ENCODE data around the gene TMEM54.
"Not testable (repeated sequence)": the region's sequence is repeated elsewhere in the genome, so short reads cannot be mapped to it uniquely, and the experiment has no call there.

The TMEM54 gene

DNA sequence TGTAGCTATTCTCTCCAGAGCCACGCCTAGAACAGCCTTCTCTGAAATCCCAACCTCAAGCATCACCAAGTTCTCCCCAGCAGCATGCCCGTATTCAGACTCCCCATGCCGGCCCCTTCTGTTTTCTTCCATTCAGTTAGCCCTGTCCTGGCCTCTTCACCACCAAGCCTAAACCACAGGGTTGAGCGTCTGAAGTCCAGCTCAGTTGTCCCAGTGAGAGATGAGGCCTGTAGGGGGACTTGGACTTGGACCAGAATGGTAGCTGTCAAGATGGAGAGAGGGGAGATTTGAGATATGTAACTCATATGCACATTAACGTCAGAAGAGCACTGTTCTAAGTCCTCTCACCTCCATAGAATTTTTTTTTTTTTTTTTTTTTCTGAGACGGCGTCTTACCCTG lies 5.5 kb upstream of the TMEM54 start:
- TF ChIP-seq, protein P1, sequence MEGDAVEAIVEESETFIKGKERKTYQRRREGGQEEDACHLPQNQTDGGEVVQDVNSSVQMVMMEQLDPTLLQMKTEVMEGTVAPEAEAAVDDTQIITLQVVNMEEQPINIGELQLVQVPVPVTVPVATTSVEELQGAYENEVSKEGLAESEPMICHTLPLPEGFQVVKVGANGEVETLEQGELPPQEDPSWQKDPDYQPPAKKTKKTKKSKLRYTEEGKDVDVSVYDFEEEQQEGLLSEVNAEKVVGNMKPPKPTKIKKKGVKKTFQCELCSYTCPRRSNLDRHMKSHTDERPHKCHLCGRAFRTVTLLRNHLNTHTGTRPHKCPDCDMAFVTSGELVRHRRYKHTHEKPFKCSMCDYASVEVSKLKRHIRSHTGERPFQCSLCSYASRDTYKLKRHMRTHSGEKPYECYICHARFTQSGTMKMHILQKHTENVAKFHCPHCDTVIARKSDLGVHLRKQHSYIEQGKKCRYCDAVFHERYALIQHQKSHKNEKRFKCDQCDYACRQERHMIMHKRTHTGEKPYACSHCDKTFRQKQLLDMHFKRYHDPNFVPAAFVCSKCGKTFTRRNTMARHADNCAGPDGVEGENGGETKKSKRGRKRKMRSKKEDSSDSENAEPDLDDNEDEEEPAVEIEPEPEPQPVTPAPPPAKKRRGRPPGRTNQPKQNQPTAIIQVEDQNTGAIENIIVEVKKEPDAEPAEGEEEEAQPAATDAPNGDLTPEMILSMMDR (IDR thresholded peaks at IDR 0.05; ENCODE audit: low read depth, low read length), result no peak
- no peak for TF ChIP-seq POLR2A (IDR thresholded peaks at IDR 0.05; ENCODE audit: extremely low read depth, insufficient read length)
- H3K4me3 ChIP-seq (ENCODE audit: low read depth, low read length), result no peak overlapping the region
- no peak for DNase-seq (ENCODE audit: low read depth)

- not testable (repeated sequence) for DNase-seq (ENCODE audit: low read depth); H3K4me3 ChIP-seq (ENCODE audit: low read depth, low read length)
Measured at GRCh38 chr1:32905588-32905987, 4.4 kb upstream of the TMEM54 start.

DNA sequence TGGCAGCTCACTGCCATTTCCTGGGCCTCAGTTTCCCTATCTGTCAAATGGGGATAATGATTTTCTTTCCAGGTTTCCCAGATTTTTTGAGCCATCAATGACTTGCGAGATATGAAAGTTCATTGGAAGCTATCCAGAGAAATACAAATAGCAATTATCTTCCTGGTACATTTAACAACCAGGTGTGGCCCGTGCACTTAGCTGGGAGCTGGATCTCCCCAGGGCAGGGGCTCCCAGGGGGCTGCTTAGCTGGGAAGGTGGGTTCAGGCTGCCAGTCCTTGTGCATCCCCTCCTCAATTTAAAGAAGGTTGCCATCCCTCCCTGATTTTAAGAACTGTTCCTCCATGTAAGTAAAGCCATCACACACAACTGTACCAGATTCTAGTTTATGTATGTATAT lies 3.6 kb upstream of the TMEM54 start:
- TF ChIP-seq POLR2A (IDR thresholded peaks at IDR 0.05; ENCODE audit: extremely low read depth, insufficient read length), result no peak
- no peak for TF ChIP-seq MYC (IDR thresholded peaks at IDR 0.05; ENCODE audit: low read depth, low read length)
- TF ChIP-seq, protein P1 (IDR thresholded peaks at IDR 0.05; ENCODE audit: low read depth, low read length), result no peak
- TF ChIP-seq MAX (IDR thresholded peaks at IDR 0.05; ENCODE audit: low read depth, low read length), result no peak
- DNase-seq (ENCODE audit: low read depth), result no peak
- no peak overlapping the region for H3K4me3 ChIP-seq (ENCODE audit: low read depth, low read length)

DNA sequence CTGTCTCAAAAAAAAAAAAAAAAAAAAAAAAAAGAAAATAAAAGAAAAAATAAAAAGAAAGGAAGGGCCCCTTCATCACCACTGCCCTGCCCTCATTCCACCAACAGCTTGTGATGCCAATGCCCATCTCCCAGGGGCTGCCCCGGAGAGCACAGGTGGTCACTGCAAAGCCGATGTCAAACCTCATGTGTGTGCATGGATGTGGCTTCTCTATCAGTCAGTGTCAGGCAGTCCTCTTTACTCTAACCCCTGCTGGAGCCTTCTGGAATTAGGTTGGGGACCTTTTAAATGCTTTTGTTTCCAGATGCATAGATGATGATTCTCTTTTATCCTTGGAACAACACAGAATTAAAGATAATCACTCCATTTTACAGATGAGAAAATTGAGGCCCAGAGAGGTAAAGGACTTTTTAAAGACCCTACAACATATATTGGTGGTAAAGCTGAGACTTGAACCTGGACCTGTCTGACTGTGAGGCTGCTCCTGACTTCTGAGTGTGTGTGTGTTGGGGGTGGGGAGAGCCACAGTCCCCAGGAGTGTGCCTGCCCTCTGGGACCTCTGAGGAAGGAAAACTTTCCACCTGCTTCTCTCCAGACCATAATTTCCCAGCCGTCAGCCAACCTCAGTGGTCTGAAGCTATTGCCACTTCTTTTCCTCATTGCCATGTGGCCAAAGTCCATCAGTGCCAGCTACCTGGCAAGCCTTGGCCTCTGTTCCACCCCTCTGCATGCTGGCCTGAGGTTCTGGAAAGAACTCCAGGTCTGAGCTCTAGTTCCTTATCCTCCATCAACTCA lies 3.0 kb upstream of the TMEM54 start:
- DNase-seq (ENCODE audit: low read depth), result no peak
- no peak for TF ChIP-seq MAX (IDR thresholded peaks at IDR 0.05; ENCODE audit: low read depth, low read length)
- TF ChIP-seq, protein P1 (IDR thresholded peaks at IDR 0.05; ENCODE audit: low read depth, low read length), result no peak
- no peak overlapping the region for H3K4me3 ChIP-seq (ENCODE audit: low read depth, low read length)

DNA sequence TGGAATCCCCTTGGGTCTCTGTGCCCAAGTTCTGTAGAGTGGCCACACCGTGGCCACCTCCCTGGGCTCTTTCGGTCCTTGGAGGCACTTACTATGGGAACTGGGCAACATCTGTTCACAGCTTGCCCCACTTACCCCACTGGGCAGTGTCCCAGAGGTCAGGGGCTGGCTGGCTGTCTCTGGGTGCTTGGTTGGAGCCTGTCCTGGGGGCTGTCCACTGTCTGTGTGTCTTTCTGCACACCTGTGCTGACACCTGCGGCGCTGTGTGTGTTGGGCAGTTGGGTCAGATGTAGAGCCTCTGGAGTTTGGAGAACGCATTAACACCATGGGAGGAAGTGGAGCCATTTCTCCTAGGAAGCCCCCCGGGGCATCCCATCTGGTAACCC lies 1.3 kb upstream of the TMEM54 start:
- no peak for DNase-seq (ENCODE audit: low read depth)
- TF ChIP-seq MYC (IDR thresholded peaks at IDR 0.05; ENCODE audit: low read depth, low read length) (no peak), MAX (IDR thresholded peaks at IDR 0.05; ENCODE audit: low read depth, low read length) (no peak), POLR2A (IDR thresholded peaks at IDR 0.05; ENCODE audit: extremely low read depth, insufficient read length) (no peak)
- TF ChIP-seq, protein P1 (IDR thresholded peaks at IDR 0.05; ENCODE audit: low read depth, low read length), result no peak

DNA sequence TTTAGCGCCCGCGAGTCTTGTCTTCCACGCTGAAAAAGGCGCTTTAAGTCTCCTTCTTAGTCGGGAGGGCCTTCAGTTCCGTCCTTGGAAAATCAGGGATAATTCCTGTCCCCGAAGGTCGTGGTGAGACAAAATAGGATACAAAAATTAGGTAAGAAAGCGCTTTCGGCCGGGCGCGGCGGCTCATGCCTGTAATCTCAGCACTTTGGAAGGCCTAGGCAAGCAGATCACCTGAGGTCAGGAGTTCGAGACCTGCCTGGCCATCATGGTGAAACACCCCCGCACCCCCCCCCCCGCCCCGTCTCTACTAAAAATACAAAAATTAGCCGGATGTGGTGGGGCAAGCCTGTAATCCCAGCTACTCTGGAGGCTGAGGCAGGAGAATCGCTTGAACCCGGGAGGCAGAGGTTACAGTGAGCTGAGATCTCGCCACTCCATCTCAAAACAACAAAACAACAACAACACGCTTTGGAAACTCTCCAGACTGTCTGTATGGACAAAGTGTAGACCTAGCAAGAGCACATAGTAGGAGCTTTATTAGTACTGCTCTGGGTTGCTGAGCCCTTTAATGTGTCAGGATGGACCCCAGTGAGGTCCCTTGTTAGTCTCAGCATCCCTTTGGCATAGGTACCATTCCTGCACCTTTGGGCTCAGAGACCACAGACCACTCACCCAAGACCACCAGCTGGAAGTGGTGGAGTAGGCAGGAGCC lies 790 bp upstream of the TMEM54 start:
- H3K4me3 ChIP-seq (ENCODE audit: low read depth, low read length), result no peak overlapping the region
- TF ChIP-seq MAX (IDR thresholded peaks at IDR 0.05; ENCODE audit: low read depth, low read length) (no peak), MYC (IDR thresholded peaks at IDR 0.05; ENCODE audit: low read depth, low read length) (no peak), POLR2A (IDR thresholded peaks at IDR 0.05; ENCODE audit: extremely low read depth, insufficient read length) (no peak)
- TF ChIP-seq, protein P1 (IDR thresholded peaks at IDR 0.05; ENCODE audit: low read depth, low read length), result no peak
- no peak for DNase-seq (ENCODE audit: low read depth)

More for the DNA sequence above, 1.3 kb upstream of the TMEM54 start:
- no peak overlapping the region for H3K4me3 ChIP-seq (ENCODE audit: low read depth, low read length)

Data from NB4 (cell line).